Activated CD4-positive, alpha-beta memory T cell treated with anti-CD3 and anti-CD28 coated beads for 36 hours (primary cell): ENCODE results near the gene BRMS1. TPM values are rescaled to one million over a fixed set of nuclear protein-coding genes. Genes with fewer than 3 reads are reported as not detected.
"Not testable (repeated sequence)": the region's sequence is repeated elsewhere in the genome, so short reads cannot be mapped to it uniquely, and the experiment has no call there.

Experiments
- CTCF ChIA-PET: fragments of 350-600 bp; sonication (Branson Sonifier 250); formaldehyde crosslinking; loops from one replicate; lab custom pipeline; 2021; ENCODE audit warnings: antibody characterized with exemption, inconsistent platforms; lab: Charles Lee
- POLR2A ChIA-PET: fragments of 350-600 bp; sonication (Branson Sonifier 250); formaldehyde crosslinking; loops from one replicate; lab custom pipeline; 2021; ENCODE audit warnings: antibody characterized with exemption; lab: Charles Lee
- DNase-seq: peaks from one replicate; pipeline ENCODE4 v3.0.0-alpha.2; 2020
- H3K27ac Mint-ChIP-seq: one replicate; pipeline ENCODE4 v1.8.0; 2021; ENCODE audit warnings: mixed read lengths
- H3K27me3 Mint-ChIP-seq: one replicate; pipeline ENCODE4 v1.8.0; 2021; ENCODE audit warnings: mixed read lengths
- H3K36me3 Mint-ChIP-seq: one replicate; pipeline ENCODE4 v1.8.0; 2021; ENCODE audit warnings: mixed read lengths
- H3K4me1 Mint-ChIP-seq: one replicate; pipeline ENCODE4 v1.8.0; 2021; ENCODE audit warnings: low read depth, mixed read lengths
- H3K4me3 Mint-ChIP-seq: one replicate; pipeline ENCODE4 v1.8.0; 2021; ENCODE audit warnings: mild to moderate bottlenecking, mixed read lengths
- H3K9me3 Mint-ChIP-seq: one replicate; pipeline ENCODE4 v1.8.0; 2021; ENCODE audit warnings: mixed read lengths
- intact Hi-C: fragments of 100-400 bp; cut with micrococcal nuclease; formaldehyde crosslinking; loops from one replicate; pipeline ENCODE4 v1.15.1; 2023
- total RNA-seq, 2 experiments: library from RNA; stranded (reverse); gene quantifications; one replicate each; pipeline ENCODE4 v1.2.3, GENCODE V29; 2021

Gene BRMS1
- total RNA-seq, 2 experiments from 2014 or later = 29.3 to 31.2 TPM

GRCh38 chr11:66326261-66327111 lies 18.4 kb downstream of the BRMS1 start:
- no peaks in the 10 kb centered on the region for H3K9me3 Mint-ChIP-seq
- DNase-seq = peak; percentile 40
- H3K4me1 Mint-ChIP-seq = peaks cover 27% of the 10 kb centered on the region
- intact Hi-C loops = no loop called here
- H3K36me3 Mint-ChIP-seq = no peaks in the 10 kb centered on the region
- POLR2A ChIA-PET = interaction anchor here (0.9 kb wide), 1 partner anchor 14 kb away, joined by 3 read pairs; no protein-coding TSS in a partner anchor
- CTCF ChIA-PET = interaction anchor here (1.3 kb wide), 1 partner anchor 15 kb away, joined by 9 read pairs; no protein-coding TSS in a partner anchor
- H3K27ac Mint-ChIP-seq = peak overlapping the region; percentile 4
- no peaks in the 10 kb centered on the region for H3K27me3 Mint-ChIP-seq
- no peak overlapping the region for H3K4me3 Mint-ChIP-seq

- ChIA-PET POLR2A (no interaction called here), CTCF (interaction anchor here (2.1 kb wide), 1 partner anchor 14 kb away, joined by 6 read pairs; no protein-coding TSS in a partner anchor)
- H3K36me3 Mint-ChIP-seq = no peaks in the 10 kb centered on the region
- H3K9me3 Mint-ChIP-seq = peaks cover 1% of the 10 kb centered on the region
- H3K4me1 Mint-ChIP-seq = peaks cover 27% of the 10 kb centered on the region
- no peak overlapping the region for H3K27ac Mint-ChIP-seq
- no peak overlapping the region for H3K4me3 Mint-ChIP-seq
- no peak for DNase-seq
- no peaks in the 10 kb centered on the region for H3K27me3 Mint-ChIP-seq
- intact Hi-C loops = no loop called here
Measured at GRCh38 chr11:66325263-66325671, 19.6 kb downstream of the BRMS1 start.

GRCh38 chr11:66324664-66325063 lies 20.2 kb downstream of the BRMS1 start:
- no peaks in the 10 kb centered on the region for H3K27me3 Mint-ChIP-seq
- H3K36me3 Mint-ChIP-seq = no peaks in the 10 kb centered on the region
- ChIA-PET POLR2A (no interaction called here), CTCF (interaction anchor here (2.1 kb wide), 1 partner anchor 13 kb away, joined by 6 read pairs; no protein-coding TSS in a partner anchor)
- H3K27ac Mint-ChIP-seq = no peak overlapping the region
- peaks cover 29% of the 10 kb centered on the region for H3K4me1 Mint-ChIP-seq
- DNase-seq = no peak
- peaks cover 6% of the 10 kb centered on the region for H3K9me3 Mint-ChIP-seq
- intact Hi-C loops = no loop called here
- no peak overlapping the region for H3K4me3 Mint-ChIP-seq

- CTCF ChIA-PET = interaction anchor here (2.1 kb wide), 1 partner anchor 12 kb away, joined by 6 read pairs; no protein-coding TSS in a partner anchor
- peaks cover 35% of the 10 kb centered on the region for H3K4me1 Mint-ChIP-seq
- POLR2A ChIA-PET = no interaction called here
- H3K27me3 Mint-ChIP-seq = no peaks in the 10 kb centered on the region
- no peak for DNase-seq
- peaks cover 6% of the 10 kb centered on the region for H3K9me3 Mint-ChIP-seq
- no peak overlapping the region for H3K27ac Mint-ChIP-seq
- no peak overlapping the region for H3K4me3 Mint-ChIP-seq
- H3K36me3 Mint-ChIP-seq = no peaks in the 10 kb centered on the region
- intact Hi-C loops = no loop called here
Measured at GRCh38 chr11:66323684-66324083, 21.2 kb downstream of the BRMS1 start.

- CTCF ChIA-PET = no interaction called here
- H3K4me3 Mint-ChIP-seq = no peak overlapping the region
- no peak overlapping the region for H3K27ac Mint-ChIP-seq
- POLR2A ChIA-PET = no interaction called here
- H3K27me3 Mint-ChIP-seq = no peaks in the 10 kb centered on the region
- H3K9me3 Mint-ChIP-seq = peaks cover 6% of the 10 kb centered on the region
- peaks cover 35% of the 10 kb centered on the region for H3K4me1 Mint-ChIP-seq
- intact Hi-C loops = no loop called here
- H3K36me3 Mint-ChIP-seq = no peaks in the 10 kb centered on the region
- no peak for DNase-seq
Measured at GRCh38 chr11:66322732-66323427, 22.0 kb downstream of the BRMS1 start.

- intact Hi-C loops = no loop called here
- no peak for DNase-seq
- no peak overlapping the region for H3K27ac Mint-ChIP-seq
- no peaks in the 10 kb centered on the region for H3K27me3 Mint-ChIP-seq
- POLR2A ChIA-PET = no interaction called here
- H3K36me3 Mint-ChIP-seq = no peaks in the 10 kb centered on the region
- H3K4me1 Mint-ChIP-seq = peaks cover 32% of the 10 kb centered on the region
- H3K4me3 Mint-ChIP-seq = no peak overlapping the region
- peaks cover 6% of the 10 kb centered on the region for H3K9me3 Mint-ChIP-seq
- CTCF ChIA-PET = interaction anchor here (0.7 kb wide), 1 partner anchor 13 kb away, joined by 3 read pairs; no protein-coding TSS in a partner anchor
Measured at GRCh38 chr11:66321606-66322005, 23.3 kb downstream of the BRMS1 start.

GRCh38 chr11:66320748-66321147 lies 24.2 kb downstream of the BRMS1 start:
- intact Hi-C loops, H3K27me3 Mint-ChIP-seq, H3K4me3 Mint-ChIP-seq, CTCF ChIA-PET, DNase-seq, H3K27ac Mint-ChIP-seq, H3K9me3 Mint-ChIP-seq, H3K36me3 Mint-ChIP-seq, POLR2A ChIA-PET: not testable (repeated sequence)
- peaks cover 25% of the 10 kb centered on the region for H3K4me1 Mint-ChIP-seq

GRCh38 chr11:66320289-66320688 lies 24.6 kb downstream of the BRMS1 start:
- intact Hi-C loops, H3K9me3 Mint-ChIP-seq, POLR2A ChIA-PET, H3K4me3 Mint-ChIP-seq, CTCF ChIA-PET, H3K27ac Mint-ChIP-seq, H3K27me3 Mint-ChIP-seq, DNase-seq, H3K36me3 Mint-ChIP-seq: not testable (repeated sequence)
- peaks cover 23% of the 10 kb centered on the region for H3K4me1 Mint-ChIP-seq

- Mint-ChIP-seq H3K9me3 (peaks cover 6% of the 10 kb centered on the region), H3K4me3 (no peak overlapping the region), H3K36me3 (no peaks in the 10 kb centered on the region), H3K27me3 (no peaks in the 10 kb centered on the region), H3K4me1 (peaks cover 23% of the 10 kb centered on the region), H3K27ac (no peak overlapping the region)
- CTCF ChIA-PET = interaction anchor here (1.0 kb wide), 1 partner anchor 36 kb away, joined by 4 read pairs; no protein-coding TSS in a partner anchor
- POLR2A ChIA-PET = no interaction called here
- intact Hi-C loops = no loop called here
- no peak for DNase-seq
Measured at GRCh38 chr11:66318600-66318970, 26.3 kb downstream of the BRMS1 start.

GRCh38 chr11:66317723-66318599 lies 26.9 kb downstream of the BRMS1 start:
- H3K4me1 Mint-ChIP-seq = peaks cover 23% of the 10 kb centered on the region
- no peak overlapping the region for H3K4me3 Mint-ChIP-seq
- H3K9me3 Mint-ChIP-seq = peaks cover 6% of the 10 kb centered on the region
- intact Hi-C loops = no loop called here
- DNase-seq = peak; percentile 47
- H3K36me3 Mint-ChIP-seq = no peaks in the 10 kb centered on the region
- CTCF ChIA-PET = interaction anchor here (1.0 to 1.1 kb wide), 2 partner anchors 36 to 68 kb away, joined by 3 to 4 read pairs; no protein-coding TSS in a partner anchor
- H3K27ac Mint-ChIP-seq = no peak overlapping the region
- POLR2A ChIA-PET = no interaction called here
- H3K27me3 Mint-ChIP-seq = no peaks in the 10 kb centered on the region

- Mint-ChIP-seq H3K9me3 (peaks cover 6% of the 10 kb centered on the region), H3K4me3 (no peak overlapping the region), H3K4me1 (peaks cover 25% of the 10 kb centered on the region), H3K27ac (no peak overlapping the region), H3K27me3 (no peaks in the 10 kb centered on the region), H3K36me3 (no peaks in the 10 kb centered on the region)
- DNase-seq = no peak
- intact Hi-C loops = no loop called here
- POLR2A ChIA-PET = no interaction called here
- CTCF ChIA-PET = interaction anchor here (1.1 kb wide), 1 partner anchor 69 kb away, joined by 3 read pairs; no protein-coding TSS in a partner anchor
Measured at GRCh38 chr11:66317322-66317722, 27.6 kb downstream of the BRMS1 start.
